ENCODE data around the gene PELI2.

Gene PELI2

GRCh38 chr14:56197150-56197549 lies 78.9 kb downstream of the PELI2 start:
- Mint-ChIP-seq H3K9me3 (no peaks in the 10 kb centered on the region), H3K4me1 (peaks cover 23% of the 10 kb centered on the region), H3K36me3 (ENCODE audit: low read depth) (no peaks in the 10 kb centered on the region), H3K27ac (no peak overlapping the region), H3K4me3 (no peak overlapping the region), H3K27me3 (ENCODE audit: low read depth, poor library complexity) (peaks cover 5% of the 10 kb centered on the region)
- DNase-seq, result no peak
- TF ChIP-seq CTCF (IDR thresholded peaks at IDR 0.05), result no peak

- Mint-ChIP-seq H3K36me3 (ENCODE audit: low read depth) (no peaks in the 10 kb centered on the region), H3K4me3 (no peak overlapping the region), H3K27ac (no peak overlapping the region), H3K4me1 (peaks cover 23% of the 10 kb centered on the region), H3K9me3 (no peaks in the 10 kb centered on the region), H3K27me3 (ENCODE audit: low read depth, poor library complexity) (no peaks in the 10 kb centered on the region)
- DNase-seq, result no peak
- TF ChIP-seq CTCF (IDR thresholded peaks at IDR 0.05), result no peak
Measured at GRCh38 chr14:56198438-56198837, 80.2 kb downstream of the PELI2 start.

- no peak for TF ChIP-seq CTCF (IDR thresholded peaks at IDR 0.05)
- Mint-ChIP-seq H3K9me3 (no peaks in the 10 kb centered on the region), H3K36me3 (ENCODE audit: low read depth) (no peaks in the 10 kb centered on the region), H3K4me1 (peaks cover 18% of the 10 kb centered on the region), H3K27me3 (ENCODE audit: low read depth, poor library complexity) (no peaks in the 10 kb centered on the region), H3K27ac (no peak overlapping the region), H3K4me3 (no peak overlapping the region)
- no peak for DNase-seq
Measured at GRCh38 chr14:56199095-56199981, 81.1 kb downstream of the PELI2 start.

GRCh38 chr14:56199982-56200577 lies 81.9 kb downstream of the PELI2 start:
- no peak for TF ChIP-seq CTCF (IDR thresholded peaks at IDR 0.05)
- no peak for DNase-seq
- Mint-ChIP-seq H3K27me3 (ENCODE audit: low read depth, poor library complexity) (no peaks in the 10 kb centered on the region), H3K27ac (no peak overlapping the region), H3K4me1 (peaks cover 11% of the 10 kb centered on the region), H3K4me3 (no peak overlapping the region), H3K36me3 (ENCODE audit: low read depth) (no peaks in the 10 kb centered on the region), H3K9me3 (no peaks in the 10 kb centered on the region)

GRCh38 chr14:56202256-56202655 lies 84.0 kb downstream of the PELI2 start:
- H3K4me3 Mint-ChIP-seq, result no peak overlapping the region
- no peak overlapping the region for H3K27ac Mint-ChIP-seq
- no peaks in the 10 kb centered on the region for H3K4me1 Mint-ChIP-seq
- H3K36me3 Mint-ChIP-seq (ENCODE audit: low read depth), result no peaks in the 10 kb centered on the region
- no peaks in the 10 kb centered on the region for H3K27me3 Mint-ChIP-seq (ENCODE audit: low read depth, poor library complexity)
- H3K9me3 Mint-ChIP-seq, result no peaks in the 10 kb centered on the region
- no peak for TF ChIP-seq CTCF (IDR thresholded peaks at IDR 0.05)
- DNase-seq, result no peak
